Measurements from ENCODE around the gene OTOF. TPM values are rescaled to one million over a fixed set of nuclear protein-coding genes. Genes with fewer than 3 reads are reported as not detected.

Gene OTOF
- total RNA-seq, 1 experiment from 2014 or later: not detected

GRCh38 chr2:26449278-26450030 is 28.5 kb downstream of the OTOF start:
- POLR2A ChIA-PET (ENCODE audit: unreplicated experiment): no interaction called here

GRCh38 chr2:26448651-26449050 is 29.3 kb downstream of the OTOF start:
- no peaks in the 10 kb centered on the region for H3K27me3 ChIP-seq (ENCODE audit: insufficient read depth, low read depth)
- no peaks in the 10 kb centered on the region for H3K36me3 ChIP-seq (ENCODE audit: low read depth)
- no peaks in the 10 kb centered on the region for H3K9me2 ChIP-seq (ENCODE audit: insufficient read depth)
- DNase-seq: no peak
- H3F3A ChIP-seq (ENCODE audit: insufficient read depth, low read depth): no peaks in the 10 kb centered on the region
- H2AFZ ChIP-seq: no peak overlapping the region
- no peak overlapping the region for H3K4me3 ChIP-seq
- intact Hi-C loops (cut with micrococcal nuclease; ENCODE audit: unreplicated experiment): no loop called here
- ChIA-PET POLR2A (ENCODE audit: unreplicated experiment) (interaction anchor here (0.6 kb wide), 1 partner anchor 114 kb away, joined by 3 read pairs; no protein-coding TSS in a partner anchor), CTCF (interaction anchor here (0.6 kb wide), 2 partner anchors 157 to 460 kb away, joined by 4 to 5 read pairs; no protein-coding TSS in a partner anchor)
- TF ChIP-seq CTCF (conservative IDR thresholded peaks at IDR 0.05) (no peak), EZH2 (IDR thresholded peaks at IDR 0.05; ENCODE audit: low read depth) (no peak)
- no TSS peak for BruUV-seq (replicated peaks)
- no peaks in the 10 kb centered on the region for H3K4me1 ChIP-seq (replicated peaks; ENCODE audit: insufficient read depth)
- H3K79me2 ChIP-seq (ENCODE audit: low read depth): no peaks in the 10 kb centered on the region
- no peak overlapping the region for H3K4me2 ChIP-seq
- H3K9me3 ChIP-seq (ENCODE audit: insufficient read depth, low read depth): no peaks in the 10 kb centered on the region
- H4K20me1 ChIP-seq (ENCODE audit: insufficient read depth): no peaks in the 10 kb centered on the region
- H3K27ac ChIP-seq: no peak overlapping the region

More at GRCh38 chr2:26449278-26450030, 28.5 kb downstream of the OTOF start:
- H3K27me3 ChIP-seq (ENCODE audit: insufficient read depth, low read depth): no peaks in the 10 kb centered on the region
- H3K27ac ChIP-seq: no peak overlapping the region
- no peak overlapping the region for H3K4me3 ChIP-seq
- H3K4me2 ChIP-seq: no peak overlapping the region
- no peaks in the 10 kb centered on the region for H3K36me3 ChIP-seq (ENCODE audit: low read depth)
- no peak overlapping the region for H2AFZ ChIP-seq
- no peaks in the 10 kb centered on the region for H3K79me2 ChIP-seq (ENCODE audit: low read depth)
- no peaks in the 10 kb centered on the region for H3K9me3 ChIP-seq (ENCODE audit: insufficient read depth, low read depth)
- H3K9me2 ChIP-seq (ENCODE audit: insufficient read depth): no peaks in the 10 kb centered on the region
- no peaks in the 10 kb centered on the region for H4K20me1 ChIP-seq (ENCODE audit: insufficient read depth)
- DNase-seq: no peak
- CTCF ChIA-PET: no interaction called here
- TF ChIP-seq CTCF (conservative IDR thresholded peaks at IDR 0.05) (no peak), EZH2 (IDR thresholded peaks at IDR 0.05; ENCODE audit: low read depth) (no peak)
- no TSS peak for BruUV-seq (replicated peaks)
- intact Hi-C loops (cut with micrococcal nuclease; ENCODE audit: unreplicated experiment): no loop called here
- no peaks in the 10 kb centered on the region for H3K4me1 ChIP-seq (replicated peaks; ENCODE audit: insufficient read depth)
- no peaks in the 10 kb centered on the region for H3F3A ChIP-seq (ENCODE audit: insufficient read depth, low read depth)

- CTCF ChIA-PET: no interaction called here
- BruUV-seq (replicated peaks): no TSS peak
- intact Hi-C loops (cut with micrococcal nuclease; ENCODE audit: unreplicated experiment): no loop called here
Observed at GRCh38 chr2:26444236-26444635, 33.7 kb downstream of the OTOF start.

More at GRCh38 chr2:26444236-26444635, 33.7 kb downstream of the OTOF start:
- Histone ChIP-seq H3K9me2 (ENCODE audit: insufficient read depth) (no peaks in the 10 kb centered on the region), H3K27ac (no peak overlapping the region), H4K20me1 (ENCODE audit: insufficient read depth) (no peaks in the 10 kb centered on the region), H3K79me2 (ENCODE audit: low read depth) (no peaks in the 10 kb centered on the region), H3K36me3 (ENCODE audit: low read depth) (no peaks in the 10 kb centered on the region), H3K4me3 (no peak overlapping the region), H2AFZ (no peak overlapping the region), H3F3A (ENCODE audit: insufficient read depth, low read depth) (no peaks in the 10 kb centered on the region), H3K4me2 (no peak overlapping the region), H3K27me3 (ENCODE audit: insufficient read depth, low read depth) (no peaks in the 10 kb centered on the region), H3K4me1 (replicated peaks; ENCODE audit: insufficient read depth) (no peaks in the 10 kb centered on the region), H3K9me3 (ENCODE audit: insufficient read depth, low read depth) (no peaks in the 10 kb centered on the region)
- DNase-seq: no peak
- POLR2A ChIA-PET (ENCODE audit: unreplicated experiment): no interaction called here
- TF ChIP-seq EZH2 (IDR thresholded peaks at IDR 0.05; ENCODE audit: low read depth) (no peak), CTCF (conservative IDR thresholded peaks at IDR 0.05) (no peak)

All from PC-9 (cell line).